ENCODE results near the gene PTGER3. TPM values are rescaled to one million over a fixed set of nuclear protein-coding genes. Genes with fewer than 3 reads are reported as not detected.

The PTGER3 gene
- total and polyA plus RNA-seq, 3 donors from 2014 or later = 0.31 to 3.6 (median 0.43) TPM

DNA sequence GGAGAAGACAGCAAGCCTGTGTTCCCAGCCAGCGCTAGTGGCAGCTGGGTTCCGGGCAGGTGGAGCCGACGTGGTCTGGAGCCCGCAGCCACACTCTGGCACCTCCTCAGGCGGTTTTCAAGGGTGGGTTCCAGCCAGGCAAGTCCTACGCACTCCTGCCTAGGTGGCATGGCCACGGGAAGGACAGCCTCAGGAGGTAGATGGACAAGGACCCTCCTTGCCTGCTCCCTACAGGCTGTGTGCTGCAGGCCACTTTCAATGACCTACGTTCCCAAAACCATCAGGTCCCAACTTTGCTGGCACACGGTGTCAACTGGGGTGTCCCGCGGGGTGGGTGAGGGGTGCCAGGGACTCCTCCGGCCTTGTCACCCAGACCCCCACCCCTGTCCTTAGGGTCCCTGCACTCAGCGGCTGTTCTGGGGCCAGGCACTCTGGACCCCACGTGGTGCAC, 6.7 kb upstream of the PTGER3 start:
- Histone ChIP-seq H3K36me3 (ENCODE audit: low read depth, missing control alignments) (no peaks in the 10 kb centered on the region), H3K27ac (no peak overlapping the region), H3K9me3 (no peaks in the 10 kb centered on the region), H3K27me3 (no peaks in the 10 kb centered on the region), H3K4me1 (no peaks in the 10 kb centered on the region), H3K4me3 (no peak overlapping the region)
- intact Hi-C loops (cut with DNase I; ENCODE audit: low total_unique reads) = loop anchor here (10.0 kb wide), 1 partner anchor 530 kb away; no protein-coding TSS in a partner anchor
- 47 to 67% methylated on average over 6 to 15 of the region's 15 CpGs for WGBS, 2 donors
- TF ChIP-seq, protein P1, sequence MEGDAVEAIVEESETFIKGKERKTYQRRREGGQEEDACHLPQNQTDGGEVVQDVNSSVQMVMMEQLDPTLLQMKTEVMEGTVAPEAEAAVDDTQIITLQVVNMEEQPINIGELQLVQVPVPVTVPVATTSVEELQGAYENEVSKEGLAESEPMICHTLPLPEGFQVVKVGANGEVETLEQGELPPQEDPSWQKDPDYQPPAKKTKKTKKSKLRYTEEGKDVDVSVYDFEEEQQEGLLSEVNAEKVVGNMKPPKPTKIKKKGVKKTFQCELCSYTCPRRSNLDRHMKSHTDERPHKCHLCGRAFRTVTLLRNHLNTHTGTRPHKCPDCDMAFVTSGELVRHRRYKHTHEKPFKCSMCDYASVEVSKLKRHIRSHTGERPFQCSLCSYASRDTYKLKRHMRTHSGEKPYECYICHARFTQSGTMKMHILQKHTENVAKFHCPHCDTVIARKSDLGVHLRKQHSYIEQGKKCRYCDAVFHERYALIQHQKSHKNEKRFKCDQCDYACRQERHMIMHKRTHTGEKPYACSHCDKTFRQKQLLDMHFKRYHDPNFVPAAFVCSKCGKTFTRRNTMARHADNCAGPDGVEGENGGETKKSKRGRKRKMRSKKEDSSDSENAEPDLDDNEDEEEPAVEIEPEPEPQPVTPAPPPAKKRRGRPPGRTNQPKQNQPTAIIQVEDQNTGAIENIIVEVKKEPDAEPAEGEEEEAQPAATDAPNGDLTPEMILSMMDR (IDR thresholded peaks at IDR 0.05) = no peak
- no peak for DNase-seq

DNA sequence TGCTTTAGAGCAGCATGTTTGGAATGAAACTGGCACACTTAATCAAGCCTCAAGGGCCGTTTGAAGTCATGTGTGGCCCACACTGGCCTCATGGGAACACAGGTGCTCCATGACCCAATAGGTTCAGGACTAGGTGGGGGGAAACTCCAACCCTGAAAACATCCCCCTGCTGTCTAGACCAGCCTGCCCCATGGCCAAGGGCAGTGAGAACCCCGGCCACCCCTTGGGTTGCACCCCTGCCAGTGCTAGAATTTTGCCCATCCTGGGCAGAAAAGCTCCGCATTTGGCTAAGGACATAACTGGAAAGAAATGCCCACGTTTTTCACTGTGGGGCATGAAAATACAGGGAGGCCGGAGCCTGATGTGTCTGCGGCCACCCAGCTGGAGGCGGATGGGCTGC, 6.1 kb upstream of the PTGER3 start:
- intact Hi-C loops (cut with DNase I; ENCODE audit: low total_unique reads) = loop anchor here (10.0 kb wide), 1 partner anchor 529 kb away; no protein-coding TSS in a partner anchor

GRCh38 chr1:71053146-71053545, 5.5 kb upstream of the PTGER3 start:
- Histone ChIP-seq H3K4me3 (no peak overlapping the region), H3K36me3 (ENCODE audit: low read depth, missing control alignments) (no peaks in the 10 kb centered on the region), H3K27me3 (no peaks in the 10 kb centered on the region), H3K27ac (no peak overlapping the region), H3K9me3 (no peaks in the 10 kb centered on the region), H3K4me1 (no peaks in the 10 kb centered on the region)
- intact Hi-C loops (cut with DNase I; ENCODE audit: low total_unique reads) = loop anchor here (10.0 kb wide), 1 partner anchor 528 kb away; no protein-coding TSS in a partner anchor
- TF ChIP-seq POLR2A (IDR thresholded peaks at IDR 0.05) = no peak
- TF ChIP-seq, protein P1 (IDR thresholded peaks at IDR 0.05) = no peak
- WGBS, 2 donors = 48 to 50% methylated on average over 1 of the region's 1 CpG
- DNase-seq = no peak

More for the DNA sequence above, 6.1 kb upstream of the PTGER3 start:
- no peaks in the 10 kb centered on the region for H3K9me3 ChIP-seq
- DNase-seq = no peak
- H3K27ac ChIP-seq = no peak overlapping the region
- H3K4me3 ChIP-seq = no peak overlapping the region
- TF ChIP-seq, protein P1 (IDR thresholded peaks at IDR 0.05) = no peak
- TF ChIP-seq POLR2A (IDR thresholded peaks at IDR 0.05) = no peak
- no peaks in the 10 kb centered on the region for H3K36me3 ChIP-seq (ENCODE audit: low read depth, missing control alignments)
- no peaks in the 10 kb centered on the region for H3K27me3 ChIP-seq
- no peaks in the 10 kb centered on the region for H3K4me1 ChIP-seq
- WGBS, 2 donors = 51 to 57% methylated on average over 6 of the region's 7 CpGs

DNA sequence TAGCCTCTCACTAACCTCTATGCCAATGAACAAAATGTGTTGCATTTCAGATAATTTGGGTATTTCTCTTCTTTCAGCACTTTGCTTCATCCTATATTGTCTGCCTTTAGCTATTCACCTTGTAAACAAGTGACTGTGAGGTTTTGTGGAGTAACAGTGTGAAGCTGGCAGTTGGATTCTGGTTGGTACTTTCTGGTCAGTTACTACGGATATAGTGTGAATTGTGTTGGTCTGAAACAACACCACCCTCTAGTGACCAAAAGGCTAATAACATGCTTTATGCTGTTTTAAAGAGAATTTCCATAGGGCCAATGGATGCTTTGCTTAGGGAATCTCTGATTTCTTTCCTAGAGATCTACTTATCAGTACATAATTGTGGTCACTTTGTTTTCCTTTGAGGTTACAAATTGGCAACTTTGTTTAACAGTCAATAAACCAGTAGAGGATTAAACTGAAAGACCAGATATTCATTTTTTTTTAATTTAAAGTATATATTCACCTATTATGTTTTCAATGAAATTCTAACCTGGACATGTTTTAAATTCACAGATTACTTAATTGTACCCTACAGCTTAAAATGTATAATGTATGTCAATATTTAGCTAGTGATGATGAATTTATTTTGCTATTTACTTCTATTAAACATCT, 2.5 kb upstream of the PTGER3 start:
- Histone ChIP-seq H3K36me3 (ENCODE audit: low read depth, missing control alignments) (no peaks in the 10 kb centered on the region), H3K4me1 (no peaks in the 10 kb centered on the region), H3K27ac (no peak overlapping the region), H3K4me3 (no peak overlapping the region), H3K9me3 (no peaks in the 10 kb centered on the region), H3K27me3 (no peaks in the 10 kb centered on the region)
- intact Hi-C loops (cut with DNase I; ENCODE audit: low total_unique reads) = loop anchor here (10.0 kb wide), 2 partner anchors 365 to 525 kb away; no protein-coding TSS in a partner anchor
- 5 to 6% methylated on average over 1 of the region's 1 CpG for WGBS, 2 donors
- no peak for TF ChIP-seq POLR2A (IDR thresholded peaks at IDR 0.05)
- TF ChIP-seq, protein P1 (IDR thresholded peaks at IDR 0.05) = peak; percentile 32 to 63 (median 62)
- no peak for DNase-seq

All from testis (tissue), 3 donors.